Fibroblast of pulmonary artery (primary cell): Measurements from ENCODE around the gene STAT5A.

ENCODE experiments used
- DNase-seq: peaks from one replicate; pipeline ENCODE4 v3.0.0-alpha.2; 2010; ENCODE audit warnings: low read depth
- H3K4me3 ChIP-seq: replicated peaks from 2 replicates; pipeline ENCODE4 v1.5.1; 2011; ENCODE audit warnings: low read depth, mild to moderate bottlenecking, control low read depth, low read length, moderate library complexity
- TF ChIP-seq, protein P1 (sequence below): IDR thresholded peaks from 2 replicates; pipeline ENCODE4 v1.5.1; 2011; ENCODE audit warnings: mild to moderate bottlenecking, control low read depth, low read length, inconsistent platforms; ENCODE audit errors: missing control alignments

STAT5A gene

DNA sequence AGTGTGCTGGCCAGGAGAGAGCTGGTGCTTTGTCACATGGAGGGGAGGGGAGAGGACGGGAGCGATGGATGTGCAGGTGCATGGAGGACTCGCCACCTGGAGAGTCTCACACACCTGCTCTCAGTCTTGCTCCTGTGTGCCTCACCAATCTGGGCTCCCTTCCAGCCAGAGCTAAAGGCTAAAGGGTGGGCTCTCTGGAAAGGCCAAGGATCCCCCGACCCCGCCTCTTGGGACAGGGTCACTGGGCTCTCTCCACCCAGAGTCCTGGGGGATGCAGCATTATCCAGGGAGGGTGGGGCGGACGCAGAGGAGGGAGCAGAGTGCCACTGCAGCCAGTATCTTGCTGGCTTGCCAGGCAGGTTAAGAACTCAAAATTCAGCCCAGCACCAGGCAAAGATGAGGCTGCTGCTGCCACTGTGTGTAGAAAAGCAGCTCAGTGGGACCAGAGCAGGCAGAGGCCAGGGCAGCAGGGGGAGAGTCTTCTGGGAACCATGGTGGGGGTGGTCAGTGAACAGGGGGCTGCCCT, 6.7 kb upstream of the STAT5A start:
- TF ChIP-seq, protein P1, sequence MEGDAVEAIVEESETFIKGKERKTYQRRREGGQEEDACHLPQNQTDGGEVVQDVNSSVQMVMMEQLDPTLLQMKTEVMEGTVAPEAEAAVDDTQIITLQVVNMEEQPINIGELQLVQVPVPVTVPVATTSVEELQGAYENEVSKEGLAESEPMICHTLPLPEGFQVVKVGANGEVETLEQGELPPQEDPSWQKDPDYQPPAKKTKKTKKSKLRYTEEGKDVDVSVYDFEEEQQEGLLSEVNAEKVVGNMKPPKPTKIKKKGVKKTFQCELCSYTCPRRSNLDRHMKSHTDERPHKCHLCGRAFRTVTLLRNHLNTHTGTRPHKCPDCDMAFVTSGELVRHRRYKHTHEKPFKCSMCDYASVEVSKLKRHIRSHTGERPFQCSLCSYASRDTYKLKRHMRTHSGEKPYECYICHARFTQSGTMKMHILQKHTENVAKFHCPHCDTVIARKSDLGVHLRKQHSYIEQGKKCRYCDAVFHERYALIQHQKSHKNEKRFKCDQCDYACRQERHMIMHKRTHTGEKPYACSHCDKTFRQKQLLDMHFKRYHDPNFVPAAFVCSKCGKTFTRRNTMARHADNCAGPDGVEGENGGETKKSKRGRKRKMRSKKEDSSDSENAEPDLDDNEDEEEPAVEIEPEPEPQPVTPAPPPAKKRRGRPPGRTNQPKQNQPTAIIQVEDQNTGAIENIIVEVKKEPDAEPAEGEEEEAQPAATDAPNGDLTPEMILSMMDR: no peak
- DNase-seq: no peak
- H3K4me3 ChIP-seq: no peak overlapping the region

DNA sequence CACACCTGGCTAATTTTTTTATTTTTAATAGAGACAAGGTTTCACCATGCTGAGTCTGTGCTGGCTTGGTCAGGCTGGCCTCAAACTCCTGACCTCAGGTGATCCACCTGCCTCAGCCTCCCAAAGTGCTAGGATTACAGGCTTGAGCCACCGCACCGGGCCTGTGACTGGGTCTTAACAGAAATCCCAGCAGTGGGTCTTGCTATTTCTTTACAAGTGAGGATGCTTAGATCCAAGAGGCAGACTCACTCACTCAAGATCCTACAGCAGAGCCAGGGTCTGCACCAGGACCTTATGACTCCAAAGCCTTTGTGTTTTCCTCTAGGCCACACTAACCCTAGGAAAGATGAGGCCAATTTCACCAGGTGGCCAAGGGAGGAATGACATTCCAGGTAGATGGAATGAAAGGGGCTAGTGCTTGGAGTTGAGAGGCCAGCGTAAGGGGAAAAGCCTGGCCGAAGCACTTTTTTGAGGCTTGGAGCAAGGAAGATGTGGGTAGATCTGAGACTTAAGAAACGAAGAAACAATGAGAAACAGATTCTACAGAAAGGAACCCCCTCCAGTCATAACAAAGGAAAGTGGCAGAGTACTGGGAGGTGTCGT, 5.7 kb upstream of the STAT5A start:
- TF ChIP-seq, protein P1: no peak
- no peak overlapping the region for H3K4me3 ChIP-seq
- DNase-seq: no peak

DNA sequence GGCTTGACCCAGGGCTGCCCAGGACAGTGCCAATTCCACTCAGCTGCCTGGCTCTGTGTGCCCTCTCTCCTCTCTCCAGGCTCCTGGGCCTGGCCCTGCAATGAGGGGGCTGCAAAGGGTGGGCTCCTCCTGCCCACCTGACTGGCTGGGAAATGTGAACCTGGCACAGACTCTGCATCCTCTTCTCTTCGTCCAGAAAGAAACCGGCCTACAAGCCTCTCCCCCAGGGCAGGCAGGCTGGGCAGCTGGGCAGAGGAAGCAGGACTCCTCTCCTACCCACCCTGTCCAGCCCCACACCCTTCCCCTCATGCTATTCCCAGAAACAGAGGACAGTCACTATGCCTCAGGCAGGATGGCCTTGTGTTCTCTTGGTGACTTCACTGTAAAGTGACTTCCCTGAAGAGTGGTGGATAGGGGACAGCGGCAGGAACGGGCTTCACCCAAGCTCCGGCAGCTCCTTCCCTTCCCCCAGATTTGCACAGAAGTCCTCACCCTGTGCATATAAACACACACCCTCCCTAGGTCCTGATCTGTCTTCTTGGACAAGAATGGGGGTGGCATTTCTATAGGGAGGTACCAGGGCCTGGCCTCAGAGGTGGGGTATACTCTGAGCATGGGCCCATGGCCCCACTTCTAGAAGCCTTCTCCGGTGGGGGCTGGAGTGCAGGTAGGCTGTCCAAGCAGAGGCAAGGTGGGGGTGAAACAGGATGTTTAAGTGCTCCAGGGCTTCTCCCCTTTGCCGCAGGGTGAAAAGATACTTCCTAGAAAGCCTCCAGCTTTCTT, 4.9 kb upstream of the STAT5A start:
- TF ChIP-seq, protein P1: no peak
- no peak overlapping the region for H3K4me3 ChIP-seq
- DNase-seq: no peak

DNA sequence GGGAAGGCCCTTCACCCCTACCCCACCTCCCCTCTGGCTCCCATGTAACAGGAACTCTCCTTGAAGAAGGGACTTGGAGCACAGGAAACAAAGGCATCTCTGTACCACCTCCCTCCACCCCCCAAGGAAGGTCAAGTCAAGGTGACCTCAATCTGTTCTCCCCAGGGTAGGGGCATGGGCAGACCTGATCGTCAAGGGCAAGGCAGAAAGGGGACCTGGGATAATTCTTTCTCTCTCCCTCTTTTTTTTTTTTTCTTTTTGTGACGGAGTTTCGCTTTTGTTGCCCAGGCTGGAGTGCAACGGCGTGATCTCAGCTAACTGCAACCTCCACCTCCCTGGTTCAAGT, 4.3 kb upstream of the STAT5A start:
- H3K4me3 ChIP-seq: no peak overlapping the region
- TF ChIP-seq, protein P1: no peak
- DNase-seq: no peak

DNA sequence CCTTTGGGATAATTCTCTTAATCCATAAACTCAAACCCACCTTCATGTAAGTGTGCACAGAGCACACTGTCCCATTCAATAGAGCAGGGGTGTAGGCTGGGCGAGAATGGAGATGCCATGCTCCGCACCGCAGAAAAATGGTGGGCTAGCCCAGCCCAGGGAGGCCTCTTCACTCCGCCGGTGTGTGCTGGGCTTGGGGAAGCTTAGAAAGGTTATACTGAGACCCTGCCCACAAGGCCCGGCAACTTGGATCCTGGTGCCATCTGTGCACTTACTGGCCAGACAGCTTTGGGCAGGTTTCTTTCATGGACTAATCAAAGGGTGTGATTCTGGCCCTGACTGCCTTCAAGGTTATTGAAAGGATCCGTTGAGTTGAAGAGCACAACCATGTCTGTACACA, 3.7 kb upstream of the STAT5A start:
- H3K4me3 ChIP-seq: no peak overlapping the region
- TF ChIP-seq, protein P1: no peak
- no peak for DNase-seq

DNA sequence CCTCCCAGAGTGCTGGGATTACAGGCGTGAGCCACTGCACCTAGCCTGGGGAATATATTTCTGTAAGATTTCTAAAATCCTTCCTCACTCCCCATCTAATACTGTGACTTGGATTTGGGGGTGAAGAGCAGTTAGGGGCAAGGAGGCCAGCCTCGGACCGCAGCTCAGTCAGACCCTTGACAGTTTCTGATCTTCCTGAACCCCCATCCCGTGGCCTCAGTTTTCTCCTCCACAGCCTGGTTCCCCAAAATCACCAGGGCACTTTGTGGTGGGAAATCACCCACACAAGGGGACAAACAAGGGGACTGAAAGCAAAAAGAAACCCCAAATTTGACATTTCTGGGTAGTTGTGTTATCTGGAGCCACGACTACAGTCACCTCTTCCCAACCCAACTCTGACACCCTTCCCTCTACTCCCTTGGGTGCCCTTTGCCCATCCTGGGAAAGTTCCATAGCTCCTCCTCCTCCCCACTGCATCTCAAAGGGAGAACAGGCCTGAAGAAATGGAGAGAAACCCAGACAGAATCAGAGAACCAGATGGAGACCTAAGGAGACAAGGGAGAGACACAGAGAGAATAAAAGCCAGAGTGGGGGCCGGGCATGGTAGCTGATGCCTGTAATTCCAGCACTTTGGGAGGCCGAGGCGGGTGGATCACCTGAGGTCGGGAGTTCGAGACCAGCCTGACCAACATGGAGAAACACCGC, 2.8 kb upstream of the STAT5A start:
- no peak for DNase-seq
- TF ChIP-seq, protein P1: no peak
- H3K4me3 ChIP-seq: no peak overlapping the region
